Measurements from ENCODE around the gene EYA2.
"Not testable (repeated sequence)": the region's sequence is repeated elsewhere in the genome, so short reads cannot be mapped to it uniquely, and the experiment has no call there.

Gene EYA2

GRCh38 chr20:46916258-46916603 lies 21.6 kb downstream of the EYA2 start:
- H3K4me1 ChIP-seq (ENCODE audit: low read depth, poor library complexity, severe bottlenecking), result no peaks in the 10 kb centered on the region
- peaks cover 95% of the 10 kb centered on the region for H3K79me2 ChIP-seq (ENCODE audit: insufficient read depth, low read depth)
- TF ChIP-seq CTCF (conservative IDR thresholded peaks at IDR 0.05; ENCODE audit: low read depth, low read length), result no peak
- no peak overlapping the region for H3K4me3 ChIP-seq (IDR thresholded peaks at IDR 0.05; ENCODE audit: insufficient read depth, low read depth, low read length)
- peaks cover 5% of the 10 kb centered on the region; the same call in 1 of the 2 replicates for H3K36me3 ChIP-seq (ENCODE audit: insufficient read depth)
- no peak overlapping the region for H3K9ac ChIP-seq
- no peak overlapping the region for H3K27ac ChIP-seq
- no peak overlapping the region for H2AFZ ChIP-seq (ENCODE audit: low read depth)
- H3K4me2 ChIP-seq, result no peak overlapping the region
- H4K20me1 ChIP-seq (ENCODE audit: insufficient read depth), result peaks cover 29% of the 10 kb centered on the region
- no peaks in the 10 kb centered on the region for H3K27me3 ChIP-seq (ENCODE audit: insufficient read depth, low read depth)

GRCh38 chr20:46917155-46917554 lies 22.5 kb downstream of the EYA2 start:
- Histone ChIP-seq H3K27ac (no peak overlapping the region), H4K20me1 (ENCODE audit: insufficient read depth) (peaks cover 37% of the 10 kb centered on the region), H3K4me2 (no peak overlapping the region), H3K79me2 (ENCODE audit: insufficient read depth, low read depth) (peaks cover 95% of the 10 kb centered on the region), H3K27me3 (ENCODE audit: insufficient read depth, low read depth) (no peaks in the 10 kb centered on the region), H3K4me1 (ENCODE audit: low read depth, poor library complexity, severe bottlenecking) (peaks cover 4% of the 10 kb centered on the region), H3K36me3 (ENCODE audit: insufficient read depth) (peaks cover 5% of the 10 kb centered on the region; the same call in 1 of the 2 replicates), H2AFZ (ENCODE audit: low read depth) (no peak overlapping the region), H3K4me3 (IDR thresholded peaks at IDR 0.05; ENCODE audit: insufficient read depth, low read depth, low read length) (no peak overlapping the region), H3K9ac (no peak overlapping the region)
- no peak for TF ChIP-seq CTCF (conservative IDR thresholded peaks at IDR 0.05; ENCODE audit: low read depth, low read length)

GRCh38 chr20:46920114-46920513 lies 25.5 kb downstream of the EYA2 start:
- no peak overlapping the region for H3K27ac ChIP-seq
- H3K79me2 ChIP-seq (ENCODE audit: insufficient read depth, low read depth), result peaks cover 96% of the 10 kb centered on the region
- peaks cover 8% of the 10 kb centered on the region for H3K4me1 ChIP-seq (ENCODE audit: low read depth, poor library complexity, severe bottlenecking)
- H2AFZ ChIP-seq (ENCODE audit: low read depth), result no peak overlapping the region
- H3K4me3 ChIP-seq (IDR thresholded peaks at IDR 0.05; ENCODE audit: insufficient read depth, low read depth, low read length), result no peak overlapping the region
- no peaks in the 10 kb centered on the region for H3K27me3 ChIP-seq (ENCODE audit: insufficient read depth, low read depth)
- no peak overlapping the region for H3K9ac ChIP-seq
- H4K20me1 ChIP-seq (ENCODE audit: insufficient read depth), result peaks cover 49% of the 10 kb centered on the region
- no peak for TF ChIP-seq CTCF (conservative IDR thresholded peaks at IDR 0.05; ENCODE audit: low read depth, low read length)
- H3K36me3 ChIP-seq (ENCODE audit: insufficient read depth), result peaks cover 5% of the 10 kb centered on the region; the same call in 1 of the 2 replicates
- H3K4me2 ChIP-seq, result no peak overlapping the region

- not testable (repeated sequence) for H3K4me2 ChIP-seq; H3K4me3 ChIP-seq (IDR thresholded peaks at IDR 0.05; ENCODE audit: insufficient read depth, low read depth, low read length); H2AFZ ChIP-seq (ENCODE audit: low read depth); H3K9ac ChIP-seq; H3K4me1 ChIP-seq (ENCODE audit: low read depth, poor library complexity, severe bottlenecking); H3K27me3 ChIP-seq (ENCODE audit: insufficient read depth, low read depth); H3K27ac ChIP-seq; H3K36me3 ChIP-seq (ENCODE audit: insufficient read depth)
- Histone ChIP-seq H3K79me2 (ENCODE audit: insufficient read depth, low read depth) (peaks cover 96% of the 10 kb centered on the region), H4K20me1 (ENCODE audit: insufficient read depth) (peaks cover 34% of the 10 kb centered on the region)
Measured at GRCh38 chr20:46922841-46923240, 28.2 kb downstream of the EYA2 start.

GRCh38 chr20:46923550-46923949 lies 28.9 kb downstream of the EYA2 start:
- H3K4me1 ChIP-seq (ENCODE audit: low read depth, poor library complexity, severe bottlenecking), result peaks cover 8% of the 10 kb centered on the region
- H3K79me2 ChIP-seq (ENCODE audit: insufficient read depth, low read depth), result peaks cover 98% of the 10 kb centered on the region
- no peaks in the 10 kb centered on the region for H3K27me3 ChIP-seq (ENCODE audit: insufficient read depth, low read depth)
- no peak for TF ChIP-seq CTCF (conservative IDR thresholded peaks at IDR 0.05; ENCODE audit: low read depth, low read length)
- H3K4me3 ChIP-seq (IDR thresholded peaks at IDR 0.05; ENCODE audit: insufficient read depth, low read depth, low read length), result no peak overlapping the region
- peaks cover 41% of the 10 kb centered on the region for H4K20me1 ChIP-seq (ENCODE audit: insufficient read depth)
- peaks cover 4% of the 10 kb centered on the region; the same call in 1 of the 2 replicates for H3K36me3 ChIP-seq (ENCODE audit: insufficient read depth)
- H3K4me2 ChIP-seq, result no peak overlapping the region
- no peak overlapping the region for H3K27ac ChIP-seq
- no peak overlapping the region for H2AFZ ChIP-seq (ENCODE audit: low read depth)
- no peak overlapping the region for H3K9ac ChIP-seq

Data from KMS-11 (cell line).